Measurements from ENCODE around the gene SEMG2. TPM values are rescaled to one million over a fixed set of nuclear protein-coding genes. Genes with fewer than 3 reads are reported as not detected.

SEMG2 gene
- total RNA-seq, 1 experiment from 2014 or later, result not detected

- H3K4me3 ChIP-seq (ENCODE audit: low read depth, low read length, poor library complexity, severe bottlenecking), result no peak overlapping the region
- ChIA-PET CTCF (no interaction called here), POLR2A (ENCODE audit: low non-redundant PET) (no interaction called here)
- intact Hi-C loops (cut with micrococcal nuclease; ENCODE audit: unreplicated experiment), result no loop called here
- H3K36me3 ChIP-seq (ENCODE audit: insufficient read depth, low read length, poor library complexity, severe bottlenecking), result no peaks in the 10 kb centered on the region
- no TSS peak for BruUV-seq (replicated peaks)
- peaks cover 17% of the 10 kb centered on the region for H3K4me1 ChIP-seq (ENCODE audit: insufficient read depth, low read length, poor library complexity, severe bottlenecking)
- peak; percentile 50 for DNase-seq (ENCODE audit: low spot score)
- peak overlapping the region; percentile 57 for H3K27ac ChIP-seq (ENCODE audit: low read depth, low read length, poor library complexity, severe bottlenecking)
- no peaks in the 10 kb centered on the region for H3K27me3 ChIP-seq (replicated peaks; ENCODE audit: insufficient read depth, low read depth, low read length, poor library complexity)
- TF ChIP-seq, protein P1, sequence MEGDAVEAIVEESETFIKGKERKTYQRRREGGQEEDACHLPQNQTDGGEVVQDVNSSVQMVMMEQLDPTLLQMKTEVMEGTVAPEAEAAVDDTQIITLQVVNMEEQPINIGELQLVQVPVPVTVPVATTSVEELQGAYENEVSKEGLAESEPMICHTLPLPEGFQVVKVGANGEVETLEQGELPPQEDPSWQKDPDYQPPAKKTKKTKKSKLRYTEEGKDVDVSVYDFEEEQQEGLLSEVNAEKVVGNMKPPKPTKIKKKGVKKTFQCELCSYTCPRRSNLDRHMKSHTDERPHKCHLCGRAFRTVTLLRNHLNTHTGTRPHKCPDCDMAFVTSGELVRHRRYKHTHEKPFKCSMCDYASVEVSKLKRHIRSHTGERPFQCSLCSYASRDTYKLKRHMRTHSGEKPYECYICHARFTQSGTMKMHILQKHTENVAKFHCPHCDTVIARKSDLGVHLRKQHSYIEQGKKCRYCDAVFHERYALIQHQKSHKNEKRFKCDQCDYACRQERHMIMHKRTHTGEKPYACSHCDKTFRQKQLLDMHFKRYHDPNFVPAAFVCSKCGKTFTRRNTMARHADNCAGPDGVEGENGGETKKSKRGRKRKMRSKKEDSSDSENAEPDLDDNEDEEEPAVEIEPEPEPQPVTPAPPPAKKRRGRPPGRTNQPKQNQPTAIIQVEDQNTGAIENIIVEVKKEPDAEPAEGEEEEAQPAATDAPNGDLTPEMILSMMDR (conservative IDR thresholded peaks at IDR 0.05; ENCODE audit: low read depth, low read length), result no peak
- TF ChIP-seq EZH2 (IDR thresholded peaks at IDR 0.05; ENCODE audit: borderline replicate concordance, low read depth, low read length, poor library complexity, severe bottlenecking), result no peak
- H3K9me3 ChIP-seq (ENCODE audit: low read depth, low read length, poor library complexity, severe bottlenecking), result peaks cover 5% of the 10 kb centered on the region
Observed at GRCh38 chr20:45176526-45177267, 44.5 kb upstream of the SEMG2 start.

- H3K27ac ChIP-seq (ENCODE audit: low read depth, low read length, poor library complexity, severe bottlenecking), result no peak overlapping the region
- no TSS peak for BruUV-seq (replicated peaks)
- TF ChIP-seq EZH2 (IDR thresholded peaks at IDR 0.05; ENCODE audit: borderline replicate concordance, low read depth, low read length, poor library complexity, severe bottlenecking), result no peak
- TF ChIP-seq, protein P1 (conservative IDR thresholded peaks at IDR 0.05; ENCODE audit: low read depth, low read length), result no peak
- intact Hi-C loops (cut with micrococcal nuclease; ENCODE audit: unreplicated experiment), result no loop called here
- no peak for DNase-seq (ENCODE audit: low spot score)
- CTCF ChIA-PET, result no interaction called here
- no peaks in the 10 kb centered on the region for H3K27me3 ChIP-seq (replicated peaks; ENCODE audit: insufficient read depth, low read depth, low read length, poor library complexity)
- no peak overlapping the region for H3K4me3 ChIP-seq (ENCODE audit: low read depth, low read length, poor library complexity, severe bottlenecking)
- peaks cover 29% of the 10 kb centered on the region for H3K4me1 ChIP-seq (ENCODE audit: insufficient read depth, low read length, poor library complexity, severe bottlenecking)
- POLR2A ChIA-PET (ENCODE audit: low non-redundant PET), result no interaction called here
- no peaks in the 10 kb centered on the region for H3K36me3 ChIP-seq (ENCODE audit: insufficient read depth, low read length, poor library complexity, severe bottlenecking)
- H3K9me3 ChIP-seq (ENCODE audit: low read depth, low read length, poor library complexity, severe bottlenecking), result peaks cover 5% of the 10 kb centered on the region
Observed at GRCh38 chr20:45179166-45179565, 42.0 kb upstream of the SEMG2 start.

DNA sequence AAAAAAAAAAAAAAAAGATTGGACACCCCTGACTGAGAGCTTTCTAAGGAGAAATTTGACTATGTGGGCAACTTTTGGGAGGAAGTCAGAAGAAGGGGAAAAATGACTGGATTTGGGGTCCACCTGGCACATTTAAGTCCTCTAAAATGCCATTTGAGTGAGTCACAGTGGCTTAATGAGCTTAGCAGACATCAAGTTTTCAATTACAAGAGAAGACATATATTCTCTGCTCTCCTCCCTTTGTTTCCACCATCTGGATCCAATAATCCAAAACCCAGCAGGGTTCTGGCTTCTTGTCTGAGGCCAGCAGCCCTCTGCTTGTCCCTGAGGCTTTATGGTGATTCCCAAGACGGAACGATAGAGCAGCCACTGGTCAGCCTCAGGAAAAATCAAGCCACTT is 39.5 kb upstream of the SEMG2 start:
- Histone ChIP-seq H3K4me1 (ENCODE audit: insufficient read depth, low read length, poor library complexity, severe bottlenecking) (peaks cover 23% of the 10 kb centered on the region), H3K27me3 (replicated peaks; ENCODE audit: insufficient read depth, low read depth, low read length, poor library complexity) (no peaks in the 10 kb centered on the region), H3K27ac (ENCODE audit: low read depth, low read length, poor library complexity, severe bottlenecking) (peak overlapping the region; percentile 72), H3K4me3 (ENCODE audit: low read depth, low read length, poor library complexity, severe bottlenecking) (no peak overlapping the region), H3K9me3 (ENCODE audit: low read depth, low read length, poor library complexity, severe bottlenecking) (peaks cover 5% of the 10 kb centered on the region), H3K36me3 (ENCODE audit: insufficient read depth, low read length, poor library complexity, severe bottlenecking) (no peaks in the 10 kb centered on the region)
- CTCF ChIA-PET, result no interaction called here
- intact Hi-C loops (cut with micrococcal nuclease; ENCODE audit: unreplicated experiment), result no loop called here
- TF ChIP-seq, protein P1 (conservative IDR thresholded peaks at IDR 0.05; ENCODE audit: low read depth, low read length), result no peak
- no peak for TF ChIP-seq EZH2 (IDR thresholded peaks at IDR 0.05; ENCODE audit: borderline replicate concordance, low read depth, low read length, poor library complexity, severe bottlenecking)
- BruUV-seq (replicated peaks), result no TSS peak
- POLR2A ChIA-PET (ENCODE audit: low non-redundant PET), result interaction anchor here (0.5 kb wide), 1 partner anchor 74 kb away, joined by 4 read pairs; no protein-coding TSS in a partner anchor
- peak; percentile 94 for DNase-seq (ENCODE audit: low spot score)

Data from A673 (cell line).